K562 (cell line): Measurements from ENCODE around the gene NBPF9. TPM values are rescaled to one million over a fixed set of nuclear protein-coding genes. Genes with fewer than 3 reads are reported as not detected.
"Not testable (repeated sequence)": the region's sequence is repeated elsewhere in the genome, so short reads cannot be mapped to it uniquely, and the experiment has no call there.

Experiments used
- ATAC-seq: fragments of 200-7000 bp; cut with Tn5 transposase; 3 replicates; pipeline ENCODE4 v1.9.1; 2020; ENCODE audit warnings: moderate library complexity
- BruUV-seq: library from RNA; stranded (reverse); fragments of 400-500 nt; replicated peaks from 2 replicates; lab custom pipeline; 2021; lab: Mats Ljungman, UMichigan
- CTCF ChIA-PET: fragments of 300-600 bp; formaldehyde crosslinking; extraction: SDS; loops from one replicate; lab custom pipeline; 2021; ENCODE audit warnings: low intra/inter-chr PET ratio; lab: Yijun Ruan, JAX
- POLR2A ChIA-PET: fragments of 300-600, 350-650 bp; sonication (Branson Sonifier 250); formaldehyde crosslinking; extraction: SDS; loops from one replicate; lab custom pipeline; 2021; ENCODE audit warnings: antibody characterized with exemption, inconsistent platforms; lab: Yijun Ruan, JAX
- DNase-seq, 4 experiments: peaks; one replicate each; pipeline versions ENCODE4 v3.0.0 to v3.0.0-alpha.2; 2011 to 2018; ENCODE audit warnings: low spot score in 3 of 4, mixed read lengths in 3 of 4; ENCODE audit errors: extremely low read depth in 1 of 4
- FAIRE-seq: peaks from 2 replicates; lab custom pipeline; 2011; peaks lifted over from hg19 to GRCh38; lab: Jason Lieb, UNC
- H2AFZ ChIP-seq: 2 replicates; pipeline ENCODE4 v1.6.0; 2011; ENCODE audit warnings: low read depth, low read length, control low read depth, inconsistent platforms
- H3K27ac ChIP-seq: fragments of 200-600 bp; 3 replicates; pipeline ENCODE4 v1.8.0; 2011; ENCODE audit warnings: low read depth, mild to moderate bottlenecking, control low read depth, inconsistent platforms, low read length, moderate library complexity, mixed read lengths; ENCODE audit errors: extremely low read depth
- H3K27me3 ChIP-seq, 2 experiments: fragments of 300-600 bp in 1 of 2; 2 replicates in 1 of 2; 3 replicates in 1 of 2; pipeline versions ENCODE4 v1.6.0 to v1.8.0; 2011; ENCODE audit warnings: inconsistent platforms in 2 of 2, low read length in 2 of 2, mild to moderate bottlenecking in 1 of 2, mixed read lengths in 1 of 2, moderate library complexity in 1 of 2; ENCODE audit not compliant: control insufficient read depth in 2 of 2, insufficient read depth in 2 of 2
- H3K36me3 ChIP-seq: fragments of 300-600 bp; 3 replicates; pipeline ENCODE4 v1.8.0; 2011; ENCODE audit warnings: mild to moderate bottlenecking, low read length, inconsistent platforms; ENCODE audit not compliant: control insufficient read depth, insufficient read depth
- H3K4me1 ChIP-seq, 2 experiments: fragments of 200-600 bp in 1 of 2; replicated peaks in 1 of 2; 2 replicates in 1 of 2; 3 replicates in 1 of 2; pipeline versions ENCODE4 v1.5.1 to v1.8.0; 2011; ENCODE audit warnings: inconsistent platforms in 2 of 2, low read length in 2 of 2, mild to moderate bottlenecking in 1 of 2, mixed read lengths in 1 of 2, moderate library complexity in 1 of 2; ENCODE audit not compliant: control insufficient read depth in 2 of 2, insufficient read depth in 2 of 2
- H3K4me2 ChIP-seq: 2 replicates; pipeline ENCODE4 v1.6.1; 2011; ENCODE audit warnings: low read length, control low read depth, inconsistent platforms, mixed read lengths; ENCODE audit not compliant: insufficient read depth
- H3K4me3 ChIP-seq: fragments of 200-600 bp; sonication (generic), shearing (Covaris generic); 2 replicates; pipeline ENCODE4 v1.5.1; 2016; ENCODE audit warnings: control low read depth, inconsistent platforms
- H3K79me2 ChIP-seq: fragments of 200-600 bp; 3 replicates; pipeline ENCODE4 v1.8.0; 2011; ENCODE audit warnings: low read length, inconsistent platforms; ENCODE audit not compliant: control insufficient read depth, insufficient read depth
- H3K9ac ChIP-seq, 2 experiments: 2 replicates each; pipeline versions ENCODE4 v1.6.0 to v1.6.1; 2011; ENCODE audit warnings: low read depth in 2 of 2, low read length in 2 of 2, control low read depth in 1 of 2, inconsistent platforms in 1 of 2, mild to moderate bottlenecking in 1 of 2, mixed read lengths in 1 of 2; ENCODE audit not compliant: insufficient read depth in 1 of 2
- H3K9me1 ChIP-seq: one replicate; pipeline ENCODE4 v1.6.0; 2011; ENCODE audit warnings: inconsistent platforms, mild to moderate bottlenecking, low read length, moderate library complexity; ENCODE audit not compliant: control insufficient read depth, insufficient read depth
- H3K9me3 ChIP-seq: replicated peaks from 2 replicates; pipeline ENCODE4 v1.5.1; 2011; ENCODE audit warnings: low read depth, low read length, inconsistent platforms; ENCODE audit not compliant: control insufficient read depth, insufficient read depth
- H4K20me1 ChIP-seq: replicated peaks from 2 replicates; pipeline ENCODE4 v1.6.1; 2011; ENCODE audit warnings: low read length, inconsistent platforms, mixed read lengths; ENCODE audit not compliant: control insufficient read depth, insufficient read depth
- WGBS: fragments of 100-300 bp; shearing (Covaris generic); methylation state at CpG from one replicate; pipeline ENCODE4 v1.1.6; 2016; ENCODE audit warnings: low coverage, mixed read lengths; ENCODE audit not compliant: insufficient coverage; ENCODE audit errors: missing lambda C conversion rate; 5-methylcytosine and 5-hydroxymethylcytosine counted together
- in situ Hi-C: fragments of 300-500 bp; cut with MboI; formaldehyde crosslinking; loops from 4 replicates; pipeline ENCODE4 v1.15.0; 2018; ENCODE audit warnings: inconsistent platforms, mixed read lengths
- intact Hi-C: fragments of 100-400 bp; cut with micrococcal nuclease; formaldehyde crosslinking; loops from 2 replicates; pipeline ENCODE4 v1.14.2; 2022
- polyA plus RNA-seq, 8 experiments: library from polyadenylated mRNA; depleted of rRNA in 4 of 8; stranded (reverse) in 5 of 8; unstranded in 3 of 8; fragments of >200 nt; fragmentation: Nextera tagmentation in 2 of 8; fragmentation: Illumina TruSeq in 1 of 8; extraction: Ambion mirVana in 2 of 8; extraction: Trizol in 1 of 8; gene quantifications; 2 replicates each; pipeline versions ENCODE4 v1.2.1 to v1.2.3, GENCODE V29; 2011 to 2014; ENCODE audit warnings: inconsistent platforms in 1 of 8, missing spikeins in 1 of 8
- total RNA-seq, 7 experiments: library from RNA; depleted of rRNA in 6 of 7; stranded (reverse); fragments of >200 nt in 6 of 7; fragmentation: Illumina TruSeq in 2 of 7; extraction: Trizol in 2 of 7; gene quantifications; 2 replicates each; pipeline versions ENCODE4 v1.2.1 to v1.2.3, GENCODE V29; 2011 to 2021; ENCODE audit warnings: low replicate concordance in 1 of 7

NBPF9 gene
- total and polyA plus RNA-seq, 9 of the 15 experiments (the other 6 are each of a cell fraction or from before 2014, with no cell fraction given) = 1.3 to 8.1 (median 6.1) TPM

- in situ Hi-C loops, H3K4me1 ChIP-seq, BruUV-seq, H3K4me3 ChIP-seq, H3K27ac ChIP-seq, intact Hi-C loops, H2AFZ ChIP-seq, H3K4me2 ChIP-seq, ATAC-seq, H3K9me3 ChIP-seq, H3K27me3 ChIP-seq, FAIRE-seq, POLR2A ChIA-PET, CTCF ChIA-PET, H3K36me3 ChIP-seq, H3K9ac ChIP-seq, H3K79me2 ChIP-seq, H4K20me1 ChIP-seq, DNase-seq, H3K9me1 ChIP-seq: not testable (repeated sequence)
- no CpG with 5 or more reads among the region's 2 CpGs for WGBS
Measured at GRCh38 chr1:149016626-149017025, 86.7 kb downstream of the NBPF9 start.

- ATAC-seq, BruUV-seq, H4K20me1 ChIP-seq, H3K27ac ChIP-seq, H3K4me3 ChIP-seq, H3K36me3 ChIP-seq, H2AFZ ChIP-seq, H3K9me3 ChIP-seq, H3K9me1 ChIP-seq, DNase-seq, H3K4me1 ChIP-seq, H3K27me3 ChIP-seq, FAIRE-seq, H3K79me2 ChIP-seq, H3K4me2 ChIP-seq, H3K9ac ChIP-seq, POLR2A ChIA-PET, in situ Hi-C loops, intact Hi-C loops, CTCF ChIA-PET: not testable (repeated sequence)
- 71% methylated on average over 1 of the region's 3 CpGs for WGBS
Measured at GRCh38 chr1:149015522-149015921, 87.8 kb downstream of the NBPF9 start.

- H3K79me2 ChIP-seq, H3K9me3 ChIP-seq, in situ Hi-C loops, H4K20me1 ChIP-seq, H3K9me1 ChIP-seq, POLR2A ChIA-PET, H3K9ac ChIP-seq, H2AFZ ChIP-seq, BruUV-seq, FAIRE-seq, ATAC-seq, H3K4me3 ChIP-seq, H3K4me1 ChIP-seq, H3K4me2 ChIP-seq, CTCF ChIA-PET, H3K36me3 ChIP-seq, H3K27me3 ChIP-seq, H3K27ac ChIP-seq, intact Hi-C loops, DNase-seq: not testable (repeated sequence)
- 83% methylated on average over 1 of the region's 4 CpGs for WGBS
Measured at GRCh38 chr1:149013513-149013912, 89.8 kb downstream of the NBPF9 start.

- BruUV-seq, H4K20me1 ChIP-seq, H3K36me3 ChIP-seq, intact Hi-C loops, H2AFZ ChIP-seq, H3K9me1 ChIP-seq, H3K4me2 ChIP-seq, CTCF ChIA-PET, ATAC-seq, in situ Hi-C loops, H3K9ac ChIP-seq, FAIRE-seq, POLR2A ChIA-PET, DNase-seq, H3K4me1 ChIP-seq, H3K79me2 ChIP-seq, H3K4me3 ChIP-seq, H3K27ac ChIP-seq, H3K27me3 ChIP-seq, H3K9me3 ChIP-seq: not testable (repeated sequence)
- WGBS = no CpG with 5 or more reads among the region's 5 CpGs
Measured at GRCh38 chr1:149012599-149012998, 90.8 kb downstream of the NBPF9 start.
